IMR-90 (cell line): ENCODE measurements around the gene ADGRL3.

ENCODE experiments used
- BHLHE40 ChIP-seq: fragments of 150-350 bp; IDR thresholded peaks from 2 replicates; pipeline ENCODE4 v1.6.1; 2016; ENCODE audit warnings: mild to moderate bottlenecking, low read depth, low read length
- POLR2A ChIP-seq: IDR thresholded peaks from 2 replicates; pipeline ENCODE4 v1.6.1; 2012; ENCODE audit warnings: mild to moderate bottlenecking, low read depth, low read length
- TF ChIP-seq, protein P1 (sequence below): conservative IDR thresholded peaks from 2 replicates; pipeline ENCODE4 v1.5.1; 2012; ENCODE audit warnings: mild to moderate bottlenecking, low read depth, low read length, improper control_type of control experiment

- no peak for TF ChIP-seq BHLHE40
- TF ChIP-seq, protein P1, sequence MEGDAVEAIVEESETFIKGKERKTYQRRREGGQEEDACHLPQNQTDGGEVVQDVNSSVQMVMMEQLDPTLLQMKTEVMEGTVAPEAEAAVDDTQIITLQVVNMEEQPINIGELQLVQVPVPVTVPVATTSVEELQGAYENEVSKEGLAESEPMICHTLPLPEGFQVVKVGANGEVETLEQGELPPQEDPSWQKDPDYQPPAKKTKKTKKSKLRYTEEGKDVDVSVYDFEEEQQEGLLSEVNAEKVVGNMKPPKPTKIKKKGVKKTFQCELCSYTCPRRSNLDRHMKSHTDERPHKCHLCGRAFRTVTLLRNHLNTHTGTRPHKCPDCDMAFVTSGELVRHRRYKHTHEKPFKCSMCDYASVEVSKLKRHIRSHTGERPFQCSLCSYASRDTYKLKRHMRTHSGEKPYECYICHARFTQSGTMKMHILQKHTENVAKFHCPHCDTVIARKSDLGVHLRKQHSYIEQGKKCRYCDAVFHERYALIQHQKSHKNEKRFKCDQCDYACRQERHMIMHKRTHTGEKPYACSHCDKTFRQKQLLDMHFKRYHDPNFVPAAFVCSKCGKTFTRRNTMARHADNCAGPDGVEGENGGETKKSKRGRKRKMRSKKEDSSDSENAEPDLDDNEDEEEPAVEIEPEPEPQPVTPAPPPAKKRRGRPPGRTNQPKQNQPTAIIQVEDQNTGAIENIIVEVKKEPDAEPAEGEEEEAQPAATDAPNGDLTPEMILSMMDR = no peak
- no peak for TF ChIP-seq POLR2A
Observed at GRCh38 chr4:61604054-61604453, 403.9 kb downstream of the ADGRL3 start.
